ENCODE results near the gene RAB3GAP2. TPM values are rescaled to one million over a fixed set of nuclear protein-coding genes. Genes with fewer than 3 reads are reported as not detected.

Gene RAB3GAP2
- total RNA-seq, 1 donor from 2014 or later: 33.0 TPM

DNA sequence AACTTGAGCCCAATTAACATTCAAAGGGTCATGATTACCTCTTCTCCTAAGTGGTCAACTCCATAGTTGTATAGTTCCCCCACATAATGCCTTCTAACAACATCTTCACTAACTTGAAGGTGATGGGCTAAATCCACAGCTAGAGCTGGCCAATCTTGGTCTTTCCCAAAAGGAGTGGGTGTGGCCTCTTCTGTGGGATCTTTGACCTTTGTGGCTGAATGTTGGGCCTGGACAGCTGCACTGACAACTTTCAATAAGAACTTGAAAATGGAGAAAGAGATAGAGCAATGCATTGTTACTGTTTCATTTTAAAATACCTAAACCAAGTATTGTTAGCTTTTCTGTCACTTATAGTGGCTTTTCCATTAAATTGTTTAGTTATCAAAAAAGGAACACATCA is 119.1 kb downstream of the RAB3GAP2 start:
- Histone ChIP-seq H3K36me3 (ENCODE audit: control insufficient read depth, insufficient read depth, low read length) (peaks cover 2% of the 10 kb centered on the region), H3K27me3 (ENCODE audit: control insufficient read depth, insufficient read depth, low read length) (no peaks in the 10 kb centered on the region), H3K4me3 (ENCODE audit: low read depth, low read length) (no peak overlapping the region)
- TF ChIP-seq, protein P1, sequence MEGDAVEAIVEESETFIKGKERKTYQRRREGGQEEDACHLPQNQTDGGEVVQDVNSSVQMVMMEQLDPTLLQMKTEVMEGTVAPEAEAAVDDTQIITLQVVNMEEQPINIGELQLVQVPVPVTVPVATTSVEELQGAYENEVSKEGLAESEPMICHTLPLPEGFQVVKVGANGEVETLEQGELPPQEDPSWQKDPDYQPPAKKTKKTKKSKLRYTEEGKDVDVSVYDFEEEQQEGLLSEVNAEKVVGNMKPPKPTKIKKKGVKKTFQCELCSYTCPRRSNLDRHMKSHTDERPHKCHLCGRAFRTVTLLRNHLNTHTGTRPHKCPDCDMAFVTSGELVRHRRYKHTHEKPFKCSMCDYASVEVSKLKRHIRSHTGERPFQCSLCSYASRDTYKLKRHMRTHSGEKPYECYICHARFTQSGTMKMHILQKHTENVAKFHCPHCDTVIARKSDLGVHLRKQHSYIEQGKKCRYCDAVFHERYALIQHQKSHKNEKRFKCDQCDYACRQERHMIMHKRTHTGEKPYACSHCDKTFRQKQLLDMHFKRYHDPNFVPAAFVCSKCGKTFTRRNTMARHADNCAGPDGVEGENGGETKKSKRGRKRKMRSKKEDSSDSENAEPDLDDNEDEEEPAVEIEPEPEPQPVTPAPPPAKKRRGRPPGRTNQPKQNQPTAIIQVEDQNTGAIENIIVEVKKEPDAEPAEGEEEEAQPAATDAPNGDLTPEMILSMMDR (IDR thresholded peaks at IDR 0.05; ENCODE audit: insufficient read depth, low read length, poor library complexity, severe bottlenecking): no peak
- DNase-seq (ENCODE audit: low read depth): no peak

DNA sequence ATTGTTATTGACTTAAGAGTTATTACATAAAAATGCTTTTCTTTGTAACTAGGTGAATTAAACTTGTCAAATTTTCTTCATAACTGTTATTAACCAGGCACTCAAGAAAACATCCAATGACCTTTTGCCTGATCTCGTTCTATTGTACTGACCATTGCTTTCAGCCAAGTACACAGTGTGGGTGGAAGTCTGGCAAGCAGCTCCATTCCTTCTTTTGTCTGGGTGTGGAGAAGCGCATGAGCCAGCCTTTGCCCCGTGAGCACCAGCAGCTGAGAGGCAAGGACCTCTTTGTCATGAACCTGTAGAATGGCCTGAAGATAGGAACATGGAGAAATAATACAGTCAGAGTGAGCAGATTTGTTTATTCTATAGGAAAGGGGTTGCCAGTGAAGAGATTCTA is 120.8 kb downstream of the RAB3GAP2 start:
- Histone ChIP-seq H3K36me3 (ENCODE audit: control insufficient read depth, insufficient read depth, low read length) (peaks cover 2% of the 10 kb centered on the region), H3K27me3 (ENCODE audit: control insufficient read depth, insufficient read depth, low read length) (no peaks in the 10 kb centered on the region), H3K4me3 (ENCODE audit: low read depth, low read length) (no peak overlapping the region)
- TF ChIP-seq, protein P1 (IDR thresholded peaks at IDR 0.05; ENCODE audit: insufficient read depth, low read length, poor library complexity, severe bottlenecking): no peak
- no peak for DNase-seq (ENCODE audit: low read depth)

DNA sequence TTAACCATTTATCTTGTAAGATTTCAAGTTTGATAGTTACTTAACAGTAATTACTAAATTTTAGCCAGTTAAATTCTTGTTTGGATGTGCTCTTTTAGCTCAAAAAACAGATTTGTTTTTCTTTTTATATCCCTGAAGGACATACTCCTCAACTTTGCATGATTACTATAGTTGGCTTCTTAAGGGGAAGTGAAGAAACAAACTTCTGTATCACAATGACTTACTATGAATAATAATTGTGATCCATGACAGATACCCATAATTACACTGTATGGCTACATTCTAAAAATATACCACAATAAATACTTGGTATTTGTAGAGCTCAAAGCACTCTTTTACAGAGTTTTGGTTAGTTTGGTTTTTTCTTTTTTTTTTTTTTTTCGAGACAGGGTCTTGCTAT is 122.5 kb downstream of the RAB3GAP2 start:
- Histone ChIP-seq H3K27me3 (ENCODE audit: control insufficient read depth, insufficient read depth, low read length) (no peaks in the 10 kb centered on the region), H3K4me3 (ENCODE audit: low read depth, low read length) (no peak overlapping the region), H3K36me3 (ENCODE audit: control insufficient read depth, insufficient read depth, low read length) (no peaks in the 10 kb centered on the region)
- TF ChIP-seq, protein P1 (IDR thresholded peaks at IDR 0.05; ENCODE audit: insufficient read depth, low read length, poor library complexity, severe bottlenecking): no peak
- DNase-seq (ENCODE audit: low read depth): no peak

DNA sequence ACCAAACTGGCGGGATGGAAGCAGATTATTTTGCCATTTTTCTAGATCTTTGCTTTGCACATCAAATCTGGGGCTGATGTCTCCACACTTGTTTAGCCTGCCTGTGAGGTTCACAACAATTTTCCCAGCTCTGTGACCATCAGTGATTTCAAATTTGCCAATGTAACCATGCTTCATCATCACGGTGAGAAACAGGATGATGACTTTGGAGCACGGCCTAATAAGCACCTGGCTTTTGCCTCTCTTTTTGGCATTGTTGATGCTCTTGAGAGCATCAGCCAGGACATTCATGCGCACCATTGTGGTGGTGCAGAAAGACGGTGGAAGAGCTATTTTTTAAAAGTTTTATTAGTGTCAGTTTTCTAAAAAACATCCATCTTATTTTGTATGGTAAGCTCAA is 128.2 kb downstream of the RAB3GAP2 start:
- TF ChIP-seq, protein P1 (IDR thresholded peaks at IDR 0.05; ENCODE audit: insufficient read depth, low read length, poor library complexity, severe bottlenecking): no peak
- H3K4me3 ChIP-seq (ENCODE audit: low read depth, low read length): no peak overlapping the region
- DNase-seq (ENCODE audit: low read depth): no peak
- no peaks in the 10 kb centered on the region for H3K27me3 ChIP-seq (ENCODE audit: control insufficient read depth, insufficient read depth, low read length)
- H3K36me3 ChIP-seq (ENCODE audit: control insufficient read depth, insufficient read depth, low read length): no peaks in the 10 kb centered on the region

DNA sequence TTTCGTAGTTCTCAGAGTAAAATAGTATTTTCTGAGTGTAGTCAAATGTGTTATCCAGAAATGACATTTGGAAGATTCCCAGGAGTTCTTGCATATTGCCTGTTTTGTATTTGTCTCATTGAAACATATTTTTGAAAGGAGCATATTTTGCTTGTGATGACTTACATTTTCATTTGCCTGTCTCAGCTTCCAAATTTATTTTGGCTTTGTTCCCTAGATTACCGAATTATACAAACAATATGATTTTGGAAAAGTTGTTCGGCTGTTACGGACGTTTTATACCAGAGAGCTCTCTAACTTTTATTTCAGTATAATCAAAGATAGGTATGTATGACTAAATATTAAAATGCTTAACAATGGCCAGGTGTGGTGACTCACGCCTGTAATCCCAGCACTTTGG is 132.3 kb downstream of the RAB3GAP2 start:
- no peaks in the 10 kb centered on the region for H3K36me3 ChIP-seq (ENCODE audit: control insufficient read depth, insufficient read depth, low read length)
- no peak overlapping the region for H3K4me3 ChIP-seq (ENCODE audit: low read depth, low read length)
- TF ChIP-seq, protein P1 (IDR thresholded peaks at IDR 0.05; ENCODE audit: insufficient read depth, low read length, poor library complexity, severe bottlenecking): no peak
- DNase-seq (ENCODE audit: low read depth): no peak
- H3K27me3 ChIP-seq (ENCODE audit: control insufficient read depth, insufficient read depth, low read length): no peaks in the 10 kb centered on the region

DNA sequence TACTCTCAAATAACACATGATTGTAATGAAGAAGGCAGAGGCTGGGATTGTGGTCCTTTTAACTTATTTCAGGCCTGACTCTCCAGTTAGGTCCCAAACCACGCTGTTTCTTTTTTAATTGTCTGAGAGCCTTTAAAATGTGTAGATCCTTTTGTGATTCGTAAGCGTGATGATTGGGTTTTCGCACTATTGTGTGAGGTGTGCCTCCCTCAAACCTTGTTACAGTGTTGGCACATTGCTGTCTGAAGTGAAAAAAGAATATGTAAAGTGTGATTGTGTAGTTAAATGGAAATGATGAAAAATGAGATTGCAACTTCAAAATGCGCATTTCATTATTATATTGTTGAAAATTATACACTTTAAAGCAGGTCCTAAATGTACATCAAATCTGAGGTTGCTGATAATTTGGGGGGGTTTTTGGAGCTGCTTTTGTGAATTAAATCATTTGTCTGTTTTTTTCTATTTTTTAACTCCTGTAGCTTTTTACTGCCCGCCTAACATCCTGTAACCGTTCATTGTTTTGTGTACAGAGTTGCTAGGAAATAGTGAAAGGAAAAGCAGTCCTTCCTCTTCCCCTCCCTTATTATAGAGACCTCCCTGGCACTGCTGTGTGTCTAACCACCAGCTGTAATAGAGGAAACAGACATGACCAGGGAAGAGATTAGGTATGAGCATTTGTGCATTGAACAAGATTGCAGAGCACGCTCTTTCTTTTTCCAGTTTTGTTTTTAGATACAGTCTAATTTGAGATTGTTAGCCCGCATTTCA is 135.1 kb downstream of the RAB3GAP2 start:
- H3K4me3 ChIP-seq (ENCODE audit: low read depth, low read length): no peak overlapping the region
- H3K36me3 ChIP-seq (ENCODE audit: control insufficient read depth, insufficient read depth, low read length): no peaks in the 10 kb centered on the region
- TF ChIP-seq, protein P1 (IDR thresholded peaks at IDR 0.05; ENCODE audit: insufficient read depth, low read length, poor library complexity, severe bottlenecking): no peak
- H3K27me3 ChIP-seq (ENCODE audit: control insufficient read depth, insufficient read depth, low read length): no peaks in the 10 kb centered on the region
- no peak for DNase-seq (ENCODE audit: low read depth)
